Epithelial cell of proximal tubule (primary cell): ENCODE data around the gene PI4K2A. TPM values are rescaled to one million over a fixed set of nuclear protein-coding genes. Genes with fewer than 3 reads are reported as not detected.

Experiments
- DNase-seq: peaks from one replicate; pipeline ENCODE4 v3.0.0-alpha.2; 2011; ENCODE audit warnings: low read depth
- H3K4me3 ChIP-seq: 2 replicates; pipeline ENCODE4 v1.5.1; 2011; ENCODE audit warnings: low read depth, mild to moderate bottlenecking, low read length
- total RNA-seq: library from RNA; depleted of rRNA; stranded (reverse); fragments of >200 nt; gene quantifications from 2 replicates; pipeline ENCODE4 v1.2.3, GENCODE V29; 2015
- TF ChIP-seq, protein P1 (sequence below): conservative IDR thresholded peaks from 2 replicates; pipeline ENCODE4 v1.5.1; 2012; ENCODE audit warnings: low read depth, mild to moderate bottlenecking, low read length

Gene PI4K2A
- total RNA-seq, 1 donor from 2014 or later: 14.0 TPM

DNA sequence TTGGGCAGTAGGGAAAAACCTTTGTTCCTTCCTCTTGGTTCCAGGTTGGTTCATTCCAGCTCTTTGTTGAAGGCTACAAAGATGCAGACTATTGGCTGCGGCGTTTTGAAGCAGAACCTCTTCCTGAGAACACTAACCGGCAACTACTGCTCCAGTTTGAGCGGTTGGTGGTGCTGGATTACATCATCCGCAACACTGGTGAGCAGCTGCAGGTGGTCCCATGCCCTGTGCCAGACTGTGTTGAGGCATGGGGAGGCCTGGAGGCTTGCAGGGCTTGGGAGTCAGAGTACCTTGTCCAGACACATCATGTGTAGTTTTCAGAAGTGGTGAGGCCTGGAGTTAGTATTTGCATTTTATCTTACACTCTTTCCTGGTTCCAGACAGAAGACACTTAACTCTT lies 16.3 kb downstream of the PI4K2A start:
- H3K4me3 ChIP-seq: no peak overlapping the region
- DNase-seq: no peak
- TF ChIP-seq, protein P1, sequence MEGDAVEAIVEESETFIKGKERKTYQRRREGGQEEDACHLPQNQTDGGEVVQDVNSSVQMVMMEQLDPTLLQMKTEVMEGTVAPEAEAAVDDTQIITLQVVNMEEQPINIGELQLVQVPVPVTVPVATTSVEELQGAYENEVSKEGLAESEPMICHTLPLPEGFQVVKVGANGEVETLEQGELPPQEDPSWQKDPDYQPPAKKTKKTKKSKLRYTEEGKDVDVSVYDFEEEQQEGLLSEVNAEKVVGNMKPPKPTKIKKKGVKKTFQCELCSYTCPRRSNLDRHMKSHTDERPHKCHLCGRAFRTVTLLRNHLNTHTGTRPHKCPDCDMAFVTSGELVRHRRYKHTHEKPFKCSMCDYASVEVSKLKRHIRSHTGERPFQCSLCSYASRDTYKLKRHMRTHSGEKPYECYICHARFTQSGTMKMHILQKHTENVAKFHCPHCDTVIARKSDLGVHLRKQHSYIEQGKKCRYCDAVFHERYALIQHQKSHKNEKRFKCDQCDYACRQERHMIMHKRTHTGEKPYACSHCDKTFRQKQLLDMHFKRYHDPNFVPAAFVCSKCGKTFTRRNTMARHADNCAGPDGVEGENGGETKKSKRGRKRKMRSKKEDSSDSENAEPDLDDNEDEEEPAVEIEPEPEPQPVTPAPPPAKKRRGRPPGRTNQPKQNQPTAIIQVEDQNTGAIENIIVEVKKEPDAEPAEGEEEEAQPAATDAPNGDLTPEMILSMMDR: no peak

DNA sequence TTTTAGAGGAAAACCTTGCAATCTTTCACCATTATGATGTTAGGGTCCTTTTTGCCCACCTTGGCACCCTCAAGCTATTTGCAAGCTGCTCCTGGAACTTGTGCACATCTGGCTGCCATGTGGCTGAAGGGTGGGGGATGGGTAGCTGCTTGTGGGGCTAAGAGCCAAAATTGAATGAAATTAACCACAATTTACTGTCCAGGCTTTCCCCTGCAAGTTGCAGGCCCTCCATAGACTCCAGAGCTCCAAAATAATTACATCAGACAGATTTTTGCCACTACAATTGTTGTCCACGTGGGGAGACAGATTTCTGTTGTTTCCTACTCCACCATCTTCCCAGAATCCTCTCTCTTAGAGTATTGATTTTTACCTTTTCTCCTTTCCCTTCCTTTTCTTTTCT lies 19.1 kb downstream of the PI4K2A start:
- DNase-seq: no peak
- H3K4me3 ChIP-seq: no peak overlapping the region
- TF ChIP-seq, protein P1: no peak

DNA sequence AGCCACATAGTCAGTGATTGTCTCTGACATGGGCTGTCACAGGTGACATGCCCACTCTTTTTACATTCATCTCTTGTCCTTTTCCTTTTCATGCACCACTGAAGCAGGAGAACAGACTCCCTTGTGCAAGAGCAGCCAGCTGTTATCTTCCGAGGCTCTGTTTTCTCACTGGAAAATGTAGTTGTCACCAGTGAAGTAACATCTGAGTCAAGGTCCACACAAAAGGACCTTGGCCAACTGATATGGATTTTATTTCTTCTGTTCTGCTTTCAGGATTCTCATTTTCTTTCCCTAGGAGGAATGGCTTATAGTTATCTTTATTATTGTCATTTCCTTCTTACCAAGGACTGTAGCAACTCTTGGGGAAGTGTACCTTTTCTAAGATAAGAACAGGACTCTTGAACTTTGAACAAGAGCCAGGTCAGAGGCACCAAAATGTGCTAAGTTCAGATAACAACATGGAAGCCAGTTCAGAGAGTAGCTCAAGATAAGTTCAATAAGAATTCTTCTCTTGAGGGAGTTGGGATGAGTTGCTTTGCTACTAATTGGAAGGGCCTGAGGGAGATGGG lies 23.9 kb downstream of the PI4K2A start:
- H3K4me3 ChIP-seq: no peak overlapping the region
- DNase-seq: no peak
- TF ChIP-seq, protein P1: no peak

DNA sequence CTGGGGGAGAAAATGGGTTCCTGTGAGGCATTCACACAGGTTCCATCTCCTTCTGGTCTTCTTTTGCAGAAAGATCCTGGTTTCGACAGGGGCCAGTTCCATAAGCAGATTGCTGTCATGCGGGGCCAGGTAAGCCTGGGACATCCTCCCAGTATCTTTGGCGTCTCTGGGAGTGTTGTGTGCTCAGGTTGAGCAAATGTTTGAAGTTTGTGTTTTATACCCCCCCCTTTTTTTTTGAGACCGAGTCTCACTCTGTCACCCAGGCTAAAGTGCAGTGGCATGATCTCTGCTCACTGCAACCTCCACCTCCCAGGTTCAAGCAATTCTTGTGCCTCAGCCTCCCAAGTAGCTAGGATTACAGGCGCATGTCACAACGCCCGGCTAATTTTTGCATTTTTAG lies 26.5 kb downstream of the PI4K2A start:
- TF ChIP-seq, protein P1: no peak
- no peak overlapping the region for H3K4me3 ChIP-seq

DNA sequence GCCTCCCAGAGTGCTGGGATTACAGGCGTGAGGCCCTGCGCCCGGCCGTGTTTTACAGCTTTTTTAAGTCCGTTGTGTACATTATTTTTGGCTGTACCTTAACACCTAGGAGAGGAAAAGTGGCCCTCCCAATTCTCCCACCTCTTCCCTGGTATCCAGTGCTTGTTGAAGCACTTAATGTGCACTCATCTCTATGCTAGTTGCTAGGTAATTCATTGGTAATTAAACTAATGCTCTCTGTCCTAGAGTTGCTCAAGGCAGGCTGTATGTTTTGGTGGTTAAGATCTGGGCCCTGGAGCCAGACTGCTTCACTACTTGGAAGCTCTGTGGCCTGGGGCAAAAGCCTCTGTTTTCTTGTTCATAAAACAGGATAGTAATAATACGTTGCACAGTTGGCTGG lies 27.0 kb downstream of the PI4K2A start:
- TF ChIP-seq, protein P1: no peak
- no peak for DNase-seq
- no peak overlapping the region for H3K4me3 ChIP-seq

More for the DNA sequence above, 26.5 kb downstream of the PI4K2A start:
- DNase-seq: no peak

DNA sequence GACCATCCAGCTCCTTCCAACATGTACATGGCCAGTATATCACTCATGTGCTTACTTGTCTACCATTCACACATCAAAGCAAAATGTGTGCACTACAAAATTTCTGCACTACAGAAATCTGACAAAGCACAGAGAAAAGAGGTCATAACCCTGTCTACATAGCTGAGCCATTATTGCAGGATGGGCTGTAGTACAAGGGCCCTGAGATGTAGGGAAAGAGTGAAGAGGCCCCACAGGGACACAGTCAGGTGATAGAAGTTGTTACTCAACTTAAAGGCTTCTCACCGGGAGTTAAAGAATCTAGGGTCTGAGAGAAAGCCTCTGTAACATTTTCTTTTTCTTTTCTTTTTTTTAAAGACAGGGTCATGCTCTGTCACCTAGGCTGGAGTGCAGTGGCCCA lies 29.1 kb downstream of the PI4K2A start:
- TF ChIP-seq, protein P1: no peak
- DNase-seq: no peak
- H3K4me3 ChIP-seq: no peak overlapping the region
